WTC11 (cell line): Measurements from ENCODE around the gene CSNK1G1.

ENCODE experiments used
- ATF2 ChIP-seq: sonication (generic); formaldehyde crosslinking; IDR thresholded peaks from 2 replicates; pipeline ENCODE4 v1.8.1; 2022; ENCODE audit warnings: low read depth, missing genetic modification reagents, borderline replicate concordance
- CREB1 ChIP-seq: sonication (generic); formaldehyde crosslinking; IDR thresholded peaks from 2 replicates; pipeline ENCODE4 v1.8.0; 2023; ENCODE audit warnings: mild to moderate bottlenecking, missing genetic modification reagents
- CTCF ChIP-seq: fragments of 200-600 bp; IDR thresholded peaks from 2 replicates; pipeline ENCODE4 v1.8.0; 2022; ENCODE audit warnings: antibody characterized with exemption
- ESRRA ChIP-seq: sonication (generic); formaldehyde crosslinking; IDR thresholded peaks from 2 replicates; pipeline ENCODE4 v1.8.1; 2022; ENCODE audit warnings: mild to moderate bottlenecking, missing genetic modification reagents, borderline replicate concordance
- GABPB1 ChIP-seq: sonication (generic); formaldehyde crosslinking; IDR thresholded peaks from 2 replicates; pipeline ENCODE4 v1.8.1; 2023; ENCODE audit warnings: mild to moderate bottlenecking, missing genetic modification reagents
- MAX ChIP-seq: sonication (generic); formaldehyde crosslinking; IDR thresholded peaks from 2 replicates; pipeline ENCODE4 v1.8.0; 2022; ENCODE audit warnings: mild to moderate bottlenecking, missing genetic modification reagents
- NR2C2 ChIP-seq: sonication (generic); formaldehyde crosslinking; IDR thresholded peaks from 2 replicates; pipeline ENCODE4 v1.8.0; 2022; ENCODE audit warnings: mild to moderate bottlenecking, missing genetic modification reagents
- PREB ChIP-seq: sonication (generic); formaldehyde crosslinking; IDR thresholded peaks from 2 replicates; pipeline ENCODE4 v1.8.1; 2022; ENCODE audit warnings: mild to moderate bottlenecking, missing genetic modification reagents, moderate library complexity, borderline replicate concordance
- SP1 ChIP-seq: sonication (generic); formaldehyde crosslinking; conservative IDR thresholded peaks from 2 replicates; pipeline ENCODE4 v1.8.1; 2022; ENCODE audit warnings: missing genetic modification reagents
- ZNF317 ChIP-seq: sonication (generic); formaldehyde crosslinking; IDR thresholded peaks from 2 replicates; pipeline ENCODE4 v1.8.1; 2023; ENCODE audit warnings: low read depth, mild to moderate bottlenecking, moderate library complexity, missing genetic modification reagents, borderline replicate concordance
- ZNF512 ChIP-seq: sonication (generic); formaldehyde crosslinking; IDR thresholded peaks from 2 replicates; pipeline ENCODE4 v1.8.1; 2022; ENCODE audit warnings: missing genetic modification reagents, borderline replicate concordance
- ZNF671 ChIP-seq: fragments of 250-450 bp; sonication (Bioruptor Pico); IDR thresholded peaks from 2 replicates; pipeline ENCODE4 v1.8.0; 2021; ENCODE audit warnings: mild to moderate bottlenecking
- TF ChIP-seq, protein P1 (sequence below): sonication (generic); formaldehyde crosslinking; IDR thresholded peaks from 2 replicates; pipeline ENCODE4 v1.8.1; 2023; ENCODE audit warnings: mild to moderate bottlenecking, missing genetic modification reagents
- TF ChIP-seq, protein P2 (sequence below): sonication (generic); formaldehyde crosslinking; IDR thresholded peaks from 2 replicates; pipeline ENCODE4 v1.8.0; 2022; ENCODE audit warnings: mild to moderate bottlenecking, missing genetic modification reagents

DNA sequence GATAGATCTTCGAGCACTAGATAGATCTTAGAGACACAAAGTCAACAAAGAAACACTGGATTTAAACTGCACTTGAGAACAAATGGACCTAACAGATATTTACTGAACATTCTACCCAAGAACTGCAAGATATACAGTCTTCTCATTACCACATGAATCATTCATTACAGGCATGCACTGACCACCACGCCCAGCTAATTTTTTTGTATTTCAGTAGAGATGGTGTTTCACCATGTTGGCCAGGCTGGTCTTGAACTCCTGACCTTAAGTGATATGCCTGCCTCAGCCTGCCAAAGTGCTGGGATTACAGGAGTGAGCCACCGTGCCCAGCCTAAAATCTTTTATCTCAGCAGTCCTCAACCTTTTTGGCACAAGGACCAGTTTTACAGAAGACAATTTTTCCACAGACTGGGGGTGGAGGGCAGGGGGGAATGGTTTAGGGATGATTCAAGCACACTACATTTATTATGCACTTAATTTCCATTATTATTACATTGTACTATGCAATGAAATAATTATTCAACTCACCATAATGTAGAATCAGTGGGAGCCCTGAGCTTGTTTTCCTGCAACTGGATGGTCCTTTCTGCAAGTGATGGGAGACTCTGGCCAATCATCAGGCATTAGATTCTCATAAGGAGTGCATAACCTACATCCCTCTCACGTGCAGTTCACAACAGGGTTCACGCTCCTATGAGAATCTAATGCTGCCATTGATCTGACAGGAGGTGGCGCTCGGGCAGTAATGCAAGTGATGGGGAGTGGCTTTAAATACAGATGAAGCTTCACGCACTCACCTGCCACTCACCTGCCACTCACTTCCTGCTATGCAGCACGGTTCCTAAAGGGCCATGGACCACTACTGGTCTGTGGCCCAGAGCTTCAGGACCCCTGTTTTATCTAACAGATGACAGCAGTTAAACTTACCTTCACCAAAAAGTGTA is 21.7 kb downstream of the CSNK1G1 start:
- TF ChIP-seq CTCF: peak; percentile 15; the same call in 1 of the 2 replicates
- no peak for TF ChIP-seq ATF2 (CRISPR knock-in tag)
- no peak for TF ChIP-seq ZNF512
- TF ChIP-seq SP1 (CRISPR knock-in tag): no peak
- TF ChIP-seq MAX (CRISPR knock-in tag): no peak
- no peak for TF ChIP-seq GABPB1 (CRISPR knock-in tag)
- TF ChIP-seq, protein P1, sequence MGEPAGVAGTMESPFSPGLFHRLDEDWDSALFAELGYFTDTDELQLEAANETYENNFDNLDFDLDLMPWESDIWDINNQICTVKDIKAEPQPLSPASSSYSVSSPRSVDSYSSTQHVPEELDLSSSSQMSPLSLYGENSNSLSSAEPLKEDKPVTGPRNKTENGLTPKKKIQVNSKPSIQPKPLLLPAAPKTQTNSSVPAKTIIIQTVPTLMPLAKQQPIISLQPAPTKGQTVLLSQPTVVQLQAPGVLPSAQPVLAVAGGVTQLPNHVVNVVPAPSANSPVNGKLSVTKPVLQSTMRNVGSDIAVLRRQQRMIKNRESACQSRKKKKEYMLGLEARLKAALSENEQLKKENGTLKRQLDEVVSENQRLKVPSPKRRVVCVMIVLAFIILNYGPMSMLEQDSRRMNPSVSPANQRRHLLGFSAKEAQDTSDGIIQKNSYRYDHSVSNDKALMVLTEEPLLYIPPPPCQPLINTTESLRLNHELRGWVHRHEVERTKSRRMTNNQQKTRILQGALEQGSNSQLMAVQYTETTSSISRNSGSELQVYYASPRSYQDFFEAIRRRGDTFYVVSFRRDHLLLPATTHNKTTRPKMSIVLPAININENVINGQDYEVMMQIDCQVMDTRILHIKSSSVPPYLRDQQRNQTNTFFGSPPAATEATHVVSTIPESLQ: no peak
- TF ChIP-seq ESRRA (CRISPR knock-in tag): no peak
- no peak for TF ChIP-seq NR2C2 (CRISPR knock-in tag)
- TF ChIP-seq PREB (CRISPR knock-in tag): no peak
- TF ChIP-seq, protein P2, sequence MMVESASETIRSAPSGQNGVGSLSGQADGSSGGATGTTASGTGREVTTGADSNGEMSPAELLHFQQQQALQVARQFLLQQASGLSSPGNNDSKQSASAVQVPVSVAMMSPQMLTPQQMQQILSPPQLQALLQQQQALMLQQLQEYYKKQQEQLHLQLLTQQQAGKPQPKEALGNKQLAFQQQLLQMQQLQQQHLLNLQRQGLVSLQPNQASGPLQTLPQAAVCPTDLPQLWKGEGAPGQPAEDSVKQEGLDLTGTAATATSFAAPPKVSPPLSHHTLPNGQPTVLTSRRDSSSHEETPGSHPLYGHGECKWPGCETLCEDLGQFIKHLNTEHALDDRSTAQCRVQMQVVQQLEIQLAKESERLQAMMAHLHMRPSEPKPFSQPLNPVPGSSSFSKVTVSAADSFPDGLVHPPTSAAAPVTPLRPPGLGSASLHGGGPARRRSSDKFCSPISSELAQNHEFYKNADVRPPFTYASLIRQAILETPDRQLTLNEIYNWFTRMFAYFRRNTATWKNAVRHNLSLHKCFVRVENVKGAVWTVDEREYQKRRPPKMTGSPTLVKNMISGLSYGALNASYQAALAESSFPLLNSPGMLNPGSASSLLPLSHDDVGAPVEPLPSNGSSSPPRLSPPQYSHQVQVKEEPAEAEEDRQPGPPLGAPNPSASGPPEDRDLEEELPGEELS (CRISPR knock-in tag): no peak
- no peak for TF ChIP-seq ZNF317 (CRISPR knock-in tag)
- TF ChIP-seq CREB1 (CRISPR knock-in tag): no peak
- no peak for TF ChIP-seq ZNF671 (CRISPR knock-in tag)
